Smooth muscle cell of trachea (primary cell): Measurements from ENCODE around the gene KLHDC2. TPM values are rescaled to one million over a fixed set of nuclear protein-coding genes. Genes with fewer than 3 reads are reported as not detected.

Source experiments
- total RNA-seq: library from RNA; depleted of rRNA; stranded (reverse); fragments of >200 nt; gene quantifications from 2 replicates; pipeline ENCODE4 v1.2.1, GENCODE V29; 2014

The KLHDC2 gene
- total RNA-seq: 101 and 103 TPM in 2 replicates

GRCh38 chr14:49767571-49768300 lies at the start of gene KLHDC2:
Gene KLHDC2, plus strand, starts transcription at chr14:49768153. Its CDS starts 316 bp downstream, at chr14:49768469.

Other genes with a start within 250 kb of the KLHDC2 start
- 1,098 and 2,096 TPM in 2 replicates for gene RPS29, start 181.8 kb upstream of the KLHDC2 start, total RNA-seq
- 6.3 and 27.9 TPM in 2 replicates for gene LRR1, start 169.2 kb upstream of the KLHDC2 start, total RNA-seq
- 242 and 263 TPM in 2 replicates for gene RPL36AL, start 147.5 kb upstream of the KLHDC2 start, total RNA-seq
- 97.6 and 99.1 TPM in 2 replicates for gene MGAT2, start 147.4 kb upstream of the KLHDC2 start, total RNA-seq
- gene DNAAF2, start 132.9 kb upstream of the KLHDC2 start, total RNA-seq: 7.0 and 9.6 TPM in 2 replicates
- 2.3 and 21.2 TPM in 2 replicates for gene POLE2, start 79.9 kb upstream of the KLHDC2 start, total RNA-seq
- gene KLHDC1, start 75.0 kb upstream of the KLHDC2 start, total RNA-seq: 4.8 TPM in 2 replicates
- 48.0 and 65.3 TPM in 2 replicates for gene NEMF, start 84.6 kb downstream of the KLHDC2 start, total RNA-seq
- 63.0 and 80.3 TPM in 2 replicates for gene ARF6, start 124.9 kb downstream of the KLHDC2 start, total RNA-seq